Astrocyte of the cerebellum (primary cell): Measurements from ENCODE around the gene RASL11B.

Experiments used
- DNase-seq: peaks from one replicate; pipeline ENCODE4 v3.0.0-alpha.2; 2011; ENCODE audit warnings: low read depth
- H3K4me3 ChIP-seq: 2 replicates; pipeline ENCODE4 v1.5.1; 2011; ENCODE audit warnings: mild to moderate bottlenecking, low read depth, low read length, moderate library complexity
- in situ Hi-C: cut with HindIII; loops from 2 replicates; pipeline ENCODE4 v1.10.0; 2017; ENCODE audit warnings: low sequenced_read_pairs
- TF ChIP-seq, protein P1 (sequence below): IDR thresholded peaks from 2 replicates; pipeline ENCODE4 v1.5.1; 2012; ENCODE audit warnings: low read length, low read depth, moderate library complexity, mild to moderate bottlenecking; ENCODE audit errors: missing control alignments

RASL11B gene

DNA sequence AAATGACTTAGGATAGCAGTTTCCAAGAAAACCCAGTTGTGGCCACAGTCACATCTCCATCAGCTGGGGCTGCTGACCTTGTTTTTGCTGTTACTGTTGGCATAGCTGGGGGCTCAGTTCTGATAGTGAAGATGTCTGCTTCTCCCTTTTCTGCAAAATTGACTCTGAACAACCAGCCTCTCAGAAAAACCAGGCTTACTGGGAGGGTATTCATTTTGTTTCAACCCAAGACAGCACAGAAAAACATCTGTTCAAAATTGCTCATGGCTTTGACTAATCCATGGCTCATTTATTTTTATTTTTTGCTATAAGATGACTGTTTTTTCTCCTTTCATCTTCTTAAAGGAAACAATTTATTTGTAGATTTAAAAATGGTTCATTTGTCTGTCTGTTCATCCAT, 53.1 kb downstream of the RASL11B start:
- DNase-seq, result no peak
- H3K4me3 ChIP-seq, result no peak overlapping the region
- in situ Hi-C loops, result no loop called here
- TF ChIP-seq, protein P1, sequence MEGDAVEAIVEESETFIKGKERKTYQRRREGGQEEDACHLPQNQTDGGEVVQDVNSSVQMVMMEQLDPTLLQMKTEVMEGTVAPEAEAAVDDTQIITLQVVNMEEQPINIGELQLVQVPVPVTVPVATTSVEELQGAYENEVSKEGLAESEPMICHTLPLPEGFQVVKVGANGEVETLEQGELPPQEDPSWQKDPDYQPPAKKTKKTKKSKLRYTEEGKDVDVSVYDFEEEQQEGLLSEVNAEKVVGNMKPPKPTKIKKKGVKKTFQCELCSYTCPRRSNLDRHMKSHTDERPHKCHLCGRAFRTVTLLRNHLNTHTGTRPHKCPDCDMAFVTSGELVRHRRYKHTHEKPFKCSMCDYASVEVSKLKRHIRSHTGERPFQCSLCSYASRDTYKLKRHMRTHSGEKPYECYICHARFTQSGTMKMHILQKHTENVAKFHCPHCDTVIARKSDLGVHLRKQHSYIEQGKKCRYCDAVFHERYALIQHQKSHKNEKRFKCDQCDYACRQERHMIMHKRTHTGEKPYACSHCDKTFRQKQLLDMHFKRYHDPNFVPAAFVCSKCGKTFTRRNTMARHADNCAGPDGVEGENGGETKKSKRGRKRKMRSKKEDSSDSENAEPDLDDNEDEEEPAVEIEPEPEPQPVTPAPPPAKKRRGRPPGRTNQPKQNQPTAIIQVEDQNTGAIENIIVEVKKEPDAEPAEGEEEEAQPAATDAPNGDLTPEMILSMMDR, result no peak

DNA sequence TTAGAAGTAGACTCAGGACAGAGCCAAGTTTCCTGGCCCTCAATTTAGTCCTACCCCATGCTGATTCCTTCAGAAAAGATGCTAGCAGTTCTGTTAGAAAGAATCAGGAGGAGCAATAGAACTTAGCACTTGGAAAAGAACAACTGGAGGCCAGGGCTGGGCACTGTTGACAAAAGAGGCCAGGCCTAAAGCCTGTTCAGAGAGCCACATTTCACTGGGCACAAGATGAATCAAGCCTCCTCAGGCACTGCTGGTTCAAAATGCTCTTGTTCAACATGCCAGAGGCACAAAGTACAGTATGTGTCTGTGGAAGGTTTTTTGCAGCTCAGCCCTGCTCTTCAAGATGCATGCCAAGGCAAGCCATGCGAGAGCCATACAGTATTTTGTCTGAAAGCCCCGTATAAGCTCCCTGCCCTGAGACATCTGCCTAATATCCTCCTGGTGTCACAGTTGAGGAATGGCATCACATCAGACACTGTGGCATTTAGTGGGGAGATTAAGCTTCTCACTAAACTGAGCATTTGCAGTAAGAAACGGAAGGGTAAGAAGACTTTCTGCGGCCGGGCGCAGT, 53.7 kb downstream of the RASL11B start:
- H3K4me3 ChIP-seq, result no peak overlapping the region
- TF ChIP-seq, protein P1, result no peak
- DNase-seq, result no peak
- in situ Hi-C loops, result no loop called here
